OCI-LY1 (cell line): ENCODE results near the gene DBR1.

Experiments
- EZH2 ChIP-seq: fragments of 200-600 bp; sonication (generic), shearing (Covaris generic); IDR thresholded peaks from 2 replicates; pipeline ENCODE4 v1.8.0; 2017; ENCODE audit warnings: borderline replicate concordance, mixed run types, mild to moderate bottlenecking, antibody characterized with exemption, low read length, moderate library complexity, mixed read lengths
- TF ChIP-seq, protein P1 (sequence below): fragments of 200-600 bp; sonication (generic), shearing (Covaris generic); IDR thresholded peaks from 2 replicates; pipeline ENCODE4 v1.5.1; 2017; ENCODE audit warnings: mild to moderate bottlenecking, antibody characterized with exemption, low read length, moderate library complexity, mixed read lengths

- TF ChIP-seq EZH2: no peak
- TF ChIP-seq, protein P1, sequence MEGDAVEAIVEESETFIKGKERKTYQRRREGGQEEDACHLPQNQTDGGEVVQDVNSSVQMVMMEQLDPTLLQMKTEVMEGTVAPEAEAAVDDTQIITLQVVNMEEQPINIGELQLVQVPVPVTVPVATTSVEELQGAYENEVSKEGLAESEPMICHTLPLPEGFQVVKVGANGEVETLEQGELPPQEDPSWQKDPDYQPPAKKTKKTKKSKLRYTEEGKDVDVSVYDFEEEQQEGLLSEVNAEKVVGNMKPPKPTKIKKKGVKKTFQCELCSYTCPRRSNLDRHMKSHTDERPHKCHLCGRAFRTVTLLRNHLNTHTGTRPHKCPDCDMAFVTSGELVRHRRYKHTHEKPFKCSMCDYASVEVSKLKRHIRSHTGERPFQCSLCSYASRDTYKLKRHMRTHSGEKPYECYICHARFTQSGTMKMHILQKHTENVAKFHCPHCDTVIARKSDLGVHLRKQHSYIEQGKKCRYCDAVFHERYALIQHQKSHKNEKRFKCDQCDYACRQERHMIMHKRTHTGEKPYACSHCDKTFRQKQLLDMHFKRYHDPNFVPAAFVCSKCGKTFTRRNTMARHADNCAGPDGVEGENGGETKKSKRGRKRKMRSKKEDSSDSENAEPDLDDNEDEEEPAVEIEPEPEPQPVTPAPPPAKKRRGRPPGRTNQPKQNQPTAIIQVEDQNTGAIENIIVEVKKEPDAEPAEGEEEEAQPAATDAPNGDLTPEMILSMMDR: no peak
These were observed 44.5 kb upstream of the DBR1 start for GRCh38 chr3:138219255-138219654.
